ENCODE results near the gene GALNT3.

GALNT3 gene

GRCh38 chr2:165792104-165792454 lies 2.0 kb downstream of the GALNT3 start:
- Histone ChIP-seq H2AFZ (ENCODE audit: low read length) (no peak overlapping the region), H3K4me3 (ENCODE audit: low read depth, low read length, poor library complexity, severe bottlenecking) (no peak overlapping the region), H3K27me3 (ENCODE audit: insufficient read depth, low read length) (peaks cover 4% of the 10 kb centered on the region; the same call in 1 of the 2 replicates), H3F3A (ENCODE audit: insufficient read depth, low read length) (no peaks in the 10 kb centered on the region), H4K20me1 (ENCODE audit: insufficient read depth, low read length) (no peaks in the 10 kb centered on the region), H3K4me2 (ENCODE audit: low read length) (no peak overlapping the region), H3K27ac (ENCODE audit: low read depth, low read length, poor library complexity, severe bottlenecking) (no peak overlapping the region), H3K4me1 (ENCODE audit: insufficient read depth, low read length, severe bottlenecking) (peaks cover 8% of the 10 kb centered on the region), H3K9ac (ENCODE audit: low read length) (no peak overlapping the region), H3K9me2 (ENCODE audit: low read depth, low read length) (no peaks in the 10 kb centered on the region), H3K79me2 (ENCODE audit: insufficient read depth, low read length) (no peaks in the 10 kb centered on the region), H3K9me3 (ENCODE audit: low read length) (no peaks in the 10 kb centered on the region), H3K36me3 (ENCODE audit: insufficient read depth, low read length) (no peaks in the 10 kb centered on the region)
- TF ChIP-seq CTCF (IDR thresholded peaks at IDR 0.05; ENCODE audit: low read length) (no peak), EZH2 (IDR thresholded peaks at IDR 0.05; ENCODE audit: borderline replicate concordance, low read length) (no peak)

GRCh38 chr2:165791421-165792103 lies 2.5 kb downstream of the GALNT3 start:
- TF ChIP-seq CTCF (IDR thresholded peaks at IDR 0.05; ENCODE audit: low read length) (no peak), EZH2 (IDR thresholded peaks at IDR 0.05; ENCODE audit: borderline replicate concordance, low read length) (no peak)
- Histone ChIP-seq H3K36me3 (ENCODE audit: insufficient read depth, low read length) (no peaks in the 10 kb centered on the region), H3K27me3 (ENCODE audit: insufficient read depth, low read length) (peaks cover 4% of the 10 kb centered on the region; the same call in 1 of the 2 replicates), H3F3A (ENCODE audit: insufficient read depth, low read length) (no peaks in the 10 kb centered on the region), H3K4me3 (ENCODE audit: low read depth, low read length, poor library complexity, severe bottlenecking) (no peak overlapping the region), H3K4me2 (ENCODE audit: low read length) (no peak overlapping the region), H3K79me2 (ENCODE audit: insufficient read depth, low read length) (no peaks in the 10 kb centered on the region), H3K27ac (ENCODE audit: low read depth, low read length, poor library complexity, severe bottlenecking) (no peak overlapping the region), H3K9me3 (ENCODE audit: low read length) (no peaks in the 10 kb centered on the region), H3K4me1 (ENCODE audit: insufficient read depth, low read length, severe bottlenecking) (peaks cover 8% of the 10 kb centered on the region), H3K9ac (ENCODE audit: low read length) (no peak overlapping the region), H3K9me2 (ENCODE audit: low read depth, low read length) (no peaks in the 10 kb centered on the region), H2AFZ (ENCODE audit: low read length) (no peak overlapping the region), H4K20me1 (ENCODE audit: insufficient read depth, low read length) (no peaks in the 10 kb centered on the region)

- TF ChIP-seq CTCF (IDR thresholded peaks at IDR 0.05; ENCODE audit: low read length) (no peak), EZH2 (IDR thresholded peaks at IDR 0.05; ENCODE audit: borderline replicate concordance, low read length) (no peak)
- H3F3A ChIP-seq (ENCODE audit: insufficient read depth, low read length), result no peaks in the 10 kb centered on the region
- H3K9me3 ChIP-seq (ENCODE audit: low read length), result no peaks in the 10 kb centered on the region
- no peaks in the 10 kb centered on the region for H4K20me1 ChIP-seq (ENCODE audit: insufficient read depth, low read length)
- no peaks in the 10 kb centered on the region for H3K79me2 ChIP-seq (ENCODE audit: insufficient read depth, low read length)
- no peak overlapping the region for H3K27ac ChIP-seq (ENCODE audit: low read depth, low read length, poor library complexity, severe bottlenecking)
- no peak overlapping the region for H3K4me2 ChIP-seq (ENCODE audit: low read length)
- H3K4me3 ChIP-seq (ENCODE audit: low read depth, low read length, poor library complexity, severe bottlenecking), result no peak overlapping the region
- H3K27me3 ChIP-seq (ENCODE audit: insufficient read depth, low read length), result peaks cover 4% of the 10 kb centered on the region; the same call in 1 of the 2 replicates
- peaks cover 8% of the 10 kb centered on the region for H3K4me1 ChIP-seq (ENCODE audit: insufficient read depth, low read length, severe bottlenecking)
- H3K36me3 ChIP-seq (ENCODE audit: insufficient read depth, low read length), result no peaks in the 10 kb centered on the region
- H2AFZ ChIP-seq (ENCODE audit: low read length), result no peak overlapping the region
- H3K9ac ChIP-seq (ENCODE audit: low read length), result no peak overlapping the region
- no peaks in the 10 kb centered on the region for H3K9me2 ChIP-seq (ENCODE audit: low read depth, low read length)
These were observed 3.6 kb downstream of the GALNT3 start for GRCh38 chr2:165790466-165790865.

Measured in OCI-LY1 (cell line).